Spleen (tissue), 11 donors: ENCODE measurements around the gene SOX14. TPM values are rescaled to one million over a fixed set of nuclear protein-coding genes. Genes with fewer than 3 reads are reported as not detected.

ENCODE experiments used
- DNase-seq: peaks from one replicate; pipeline ENCODE4 v3.0.0-alpha.2; 2020
- H3K27ac ChIP-seq, 8 donors: fragments of 200-600 bp; sonication (generic) in 7 of 8; 1 replicate in 4 of 8; 2 replicates in 4 of 8; pipeline versions ENCODE4 v1.5.0 to v1.8.0; 2016 to 2021; ENCODE audit warnings: inconsistent platforms in 4 of 8, mild to moderate bottlenecking in 4 of 8, moderate library complexity in 1 of 8
- H3K27me3 ChIP-seq, 7 donors: fragments of 200-600 bp; sonication (generic) in 6 of 7; replicated peaks in 1 of 7; 1 replicate in 4 of 7; 2 replicates in 3 of 7; pipeline versions ENCODE4 v1.5.0 to v1.8.0; 2016 to 2021; ENCODE audit warnings: inconsistent platforms in 3 of 7, mild to moderate bottlenecking in 1 of 7
- H3K36me3 ChIP-seq, 6 donors: fragments of 200-600 bp; sonication (generic) in 5 of 6; 1 replicate in 4 of 6; 2 replicates in 2 of 6; pipeline versions ENCODE4 v1.5.0 to v1.8.0; 2016 to 2021; ENCODE audit warnings: inconsistent platforms in 2 of 6
- H3K4me1 ChIP-seq, 6 donors: fragments of 200-600 bp; sonication (generic) in 5 of 6; 1 replicate in 3 of 6; 2 replicates in 3 of 6; pipeline versions ENCODE4 v1.5.0 to v1.8.0; 2016 to 2021; ENCODE audit warnings: inconsistent platforms in 3 of 6
- H3K4me3 ChIP-seq, 8 donors: fragments of 200-600 bp; sonication (generic) in 7 of 8; 1 replicate in 4 of 8; 2 replicates in 4 of 8; pipeline versions ENCODE4 v1.5.0 to v1.8.0; 2016 to 2021; ENCODE audit warnings: inconsistent platforms in 4 of 8, mild to moderate bottlenecking in 4 of 8, moderate library complexity in 2 of 8
- H3K9me3 ChIP-seq, 8 donors: fragments of 200-600 bp; sonication (generic) in 7 of 8; 1 replicate in 4 of 8; 2 replicates in 4 of 8; pipeline versions ENCODE4 v1.5.0 to v1.8.0; 2016 to 2021; ENCODE audit warnings: inconsistent platforms in 4 of 8
- POLR2A ChIP-seq, 3 donors: fragments of 450-650 bp; IDR thresholded peaks; one replicate each; pipeline ENCODE4 v1.5.1; 2017; ENCODE audit warnings: antibody characterized with exemption in 3 of 3, mild to moderate bottlenecking in 1 of 3
- POLR2AphosphoS5 ChIP-seq, 3 donors: sonication (generic); formaldehyde crosslinking; IDR thresholded peaks; one replicate each; pipeline ENCODE4 v1.5.1; 2017; ENCODE audit warnings: antibody characterized with exemption in 3 of 3
- WGBS, 5 donors: extraction: QIAGEN DNeasy Blood & Tissue Kit in 3 of 5; methylation state at CpG; one replicate each; pipeline versions ENCODE4 v1.1.5 to v1.1.7; 2013 to 2018; 5-methylcytosine and 5-hydroxymethylcytosine counted together
- intact Hi-C: fragments of 100-400 bp; cut with DNase I; formaldehyde crosslinking; loops from one replicate; pipeline ENCODE4 v1.15.0; 2023; ENCODE audit warnings: low total_unique reads
- polyA plus RNA-seq, 3 donors: library from polyadenylated mRNA; stranded (reverse); fragments of 200-250 nt; gene quantifications; one replicate each; pipeline ENCODE4 v1.2.1, GENCODE V29; 2013
- total RNA-seq, 7 donors: library from RNA; depleted of rRNA in 3 of 7; stranded (reverse); fragments of >200 nt in 3 of 7; fragmentation: NEBNext Ultra II Directional in 4 of 7; extraction: Animal tissue kit (Norgen Biotek cat#: 25700) in 4 of 7; gene quantifications; one replicate each; pipeline versions ENCODE4 v1.1.0 to v1.2.1, GENCODE V29; 2016 to 2021
- TF ChIP-seq, protein P1 (sequence below), 11 experiments: fragments of 200-600 bp in 7 of 11; fragments of 450-650 bp in 4 of 11; sonication (generic) in 4 of 11; IDR thresholded peaks in 8 of 11; conservative IDR thresholded peaks in 3 of 11; 1 replicate in 7 of 11; 2 replicates in 4 of 11; pipeline versions ENCODE4 v1.4.0 to v1.8.0; 2016 to 2021; ENCODE audit warnings: antibody characterized with exemption in 11 of 11, inconsistent platforms in 4 of 11, mild to moderate bottlenecking in 1 of 11
- donor health status: healthy with polysubstance abuse.
- donor health status: DM: no; HTN: no; CAD: no; lungs with moderate emphysema.
- donor health status: DM: no; HTN: no; CAD: no.
- donor health status: Bipolar disorder and iron deficiency.
- donor health status: healthy.
- donor health status: DM: no; HTN: no; CAD: no.
- donor health status: DM: yes; HTN: yes; CAD: no.

The SOX14 gene
- total and polyA plus RNA-seq, 10 donors: not detected

DNA sequence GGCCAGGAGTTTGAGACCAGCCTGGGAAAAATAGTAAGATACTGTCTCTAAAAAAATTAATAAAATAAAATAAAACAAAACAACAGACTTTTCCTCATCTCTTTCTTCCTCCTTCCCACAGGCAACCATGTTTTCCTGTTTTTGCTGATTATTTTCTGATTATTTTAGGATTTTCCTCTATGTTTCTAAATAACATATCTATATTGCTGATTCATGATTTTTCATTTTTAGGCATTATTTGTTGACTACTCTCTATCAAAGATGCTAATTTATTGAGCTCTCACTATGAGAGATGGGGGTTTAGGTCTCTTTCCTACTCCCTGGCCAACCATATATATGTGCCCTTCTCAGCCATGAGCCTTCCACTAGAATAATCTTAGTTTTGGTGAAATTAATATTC, 45.4 kb downstream of the SOX14 start:
- no peak overlapping the region for H3K4me3 ChIP-seq
- peaks cover 0 to 8% (median 3%) of the 10 kb centered on the region in 8 donors for H3K9me3 ChIP-seq
- no peak for DNase-seq
- H3K36me3 ChIP-seq: no peaks in the 10 kb centered on the region
- TF ChIP-seq POLR2A (IDR thresholded peaks at IDR 0.05) (no peak), POLR2AphosphoS5 (IDR thresholded peaks at IDR 0.05) (no peak)
- TF ChIP-seq, protein P1, sequence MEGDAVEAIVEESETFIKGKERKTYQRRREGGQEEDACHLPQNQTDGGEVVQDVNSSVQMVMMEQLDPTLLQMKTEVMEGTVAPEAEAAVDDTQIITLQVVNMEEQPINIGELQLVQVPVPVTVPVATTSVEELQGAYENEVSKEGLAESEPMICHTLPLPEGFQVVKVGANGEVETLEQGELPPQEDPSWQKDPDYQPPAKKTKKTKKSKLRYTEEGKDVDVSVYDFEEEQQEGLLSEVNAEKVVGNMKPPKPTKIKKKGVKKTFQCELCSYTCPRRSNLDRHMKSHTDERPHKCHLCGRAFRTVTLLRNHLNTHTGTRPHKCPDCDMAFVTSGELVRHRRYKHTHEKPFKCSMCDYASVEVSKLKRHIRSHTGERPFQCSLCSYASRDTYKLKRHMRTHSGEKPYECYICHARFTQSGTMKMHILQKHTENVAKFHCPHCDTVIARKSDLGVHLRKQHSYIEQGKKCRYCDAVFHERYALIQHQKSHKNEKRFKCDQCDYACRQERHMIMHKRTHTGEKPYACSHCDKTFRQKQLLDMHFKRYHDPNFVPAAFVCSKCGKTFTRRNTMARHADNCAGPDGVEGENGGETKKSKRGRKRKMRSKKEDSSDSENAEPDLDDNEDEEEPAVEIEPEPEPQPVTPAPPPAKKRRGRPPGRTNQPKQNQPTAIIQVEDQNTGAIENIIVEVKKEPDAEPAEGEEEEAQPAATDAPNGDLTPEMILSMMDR (IDR thresholded peaks at IDR 0.05 in 8 of 11, conservative IDR thresholded peaks at IDR 0.05 in 3 of 11): no peak
- H3K27ac ChIP-seq: no peak overlapping the region
- no peaks in the 10 kb centered on the region for H3K4me1 ChIP-seq
- intact Hi-C loops: no loop called here
- peaks cover 0 to 14% (median 0%) of the 10 kb centered on the region in 7 donors for H3K27me3 ChIP-seq

DNA sequence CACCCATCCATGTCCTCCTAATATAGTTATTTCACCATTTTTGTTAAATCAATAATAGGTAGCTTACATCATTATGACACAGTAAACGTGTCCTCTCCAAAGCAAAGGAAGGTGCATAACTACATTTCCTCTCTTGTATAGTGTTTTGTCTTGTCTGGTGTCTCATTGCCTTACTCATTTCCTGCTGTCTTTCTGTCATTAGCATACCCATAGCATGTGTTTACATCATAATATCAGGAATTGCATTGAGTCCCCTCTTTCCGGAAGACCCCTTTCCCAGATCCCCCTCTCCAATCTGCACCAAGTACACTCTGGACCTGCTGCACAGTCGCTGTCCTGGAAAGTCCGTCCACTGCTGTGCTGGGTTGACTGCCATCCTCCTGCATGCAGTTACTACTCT, 47.9 kb downstream of the SOX14 start:
- TF ChIP-seq POLR2AphosphoS5 (IDR thresholded peaks at IDR 0.05): no peak
- TF ChIP-seq, protein P1 (IDR thresholded peaks at IDR 0.05 in 8 of 11, conservative IDR thresholded peaks at IDR 0.05 in 3 of 11): no peak
- peaks cover 0 to 17% (median 0%) of the 10 kb centered on the region in 7 donors for H3K27me3 ChIP-seq
- WGBS, 5 donors: 33 to 48% (median 36%) methylated on average over 4 of the region's 4 CpGs
- intact Hi-C loops: no loop called here
- no peaks in the 10 kb centered on the region for H3K4me1 ChIP-seq
- H3K9me3 ChIP-seq: no peaks in the 10 kb centered on the region
- H3K27ac ChIP-seq: no peak overlapping the region
- DNase-seq: no peak
- no peak overlapping the region for H3K4me3 ChIP-seq
- H3K36me3 ChIP-seq: no peaks in the 10 kb centered on the region

DNA sequence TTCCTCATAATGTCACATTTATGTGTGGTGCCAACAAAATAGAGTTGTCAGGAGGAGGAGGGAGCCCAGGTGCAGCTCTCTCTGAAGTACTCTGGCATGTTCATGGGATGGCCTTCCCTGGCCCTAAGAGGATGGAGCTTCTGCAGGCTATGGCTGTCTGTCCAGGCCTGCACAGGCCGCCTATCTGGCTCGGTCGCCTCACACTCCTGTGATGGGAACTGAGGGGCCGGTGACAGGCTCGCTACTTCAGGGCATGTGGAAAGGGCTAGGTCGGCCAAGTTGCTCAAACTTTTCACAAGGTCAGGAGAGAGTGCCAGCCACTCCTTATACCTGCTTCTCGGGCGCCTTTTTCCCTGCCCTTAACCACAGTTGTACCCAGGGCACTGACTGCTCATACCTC, 51.1 kb downstream of the SOX14 start:
- Histone ChIP-seq H3K4me1 (no peaks in the 10 kb centered on the region), H3K36me3 (no peaks in the 10 kb centered on the region), H3K27me3 (peaks cover 0 to 14% (median 0%) of the 10 kb centered on the region in 7 donors), H3K9me3 (no peaks in the 10 kb centered on the region), H3K27ac (no peak overlapping the region), H3K4me3 (no peak overlapping the region)
- TF ChIP-seq, protein P1 (IDR thresholded peaks at IDR 0.05 in 8 of 11, conservative IDR thresholded peaks at IDR 0.05 in 3 of 11): no peak
- no peak for TF ChIP-seq POLR2A (IDR thresholded peaks at IDR 0.05)
- no peak for TF ChIP-seq POLR2AphosphoS5 (IDR thresholded peaks at IDR 0.05)
- 87 to 97% (median 93%) methylated on average over 7 to 8 of the region's 8 CpGs for WGBS, 5 donors
- DNase-seq: no peak
- intact Hi-C loops: no loop called here

Other genes with a start within 250 kb of the SOX14 start
- not detected for gene CLDN18, start 245.8 kb downstream of the SOX14 start, total RNA-seq
- not detected for gene CLDN18, start 245.8 kb downstream of the SOX14 start, polyA plus RNA-seq